Measurements from ENCODE around the gene MCF2L. TPM values are rescaled to one million over a fixed set of nuclear protein-coding genes. Genes with fewer than 3 reads are reported as not detected.

Gene MCF2L
- polyA plus RNA-seq, 2 of the 4 experiments (the other 2 are of a cell fraction), result 0.36 to 0.92 TPM

DNA sequence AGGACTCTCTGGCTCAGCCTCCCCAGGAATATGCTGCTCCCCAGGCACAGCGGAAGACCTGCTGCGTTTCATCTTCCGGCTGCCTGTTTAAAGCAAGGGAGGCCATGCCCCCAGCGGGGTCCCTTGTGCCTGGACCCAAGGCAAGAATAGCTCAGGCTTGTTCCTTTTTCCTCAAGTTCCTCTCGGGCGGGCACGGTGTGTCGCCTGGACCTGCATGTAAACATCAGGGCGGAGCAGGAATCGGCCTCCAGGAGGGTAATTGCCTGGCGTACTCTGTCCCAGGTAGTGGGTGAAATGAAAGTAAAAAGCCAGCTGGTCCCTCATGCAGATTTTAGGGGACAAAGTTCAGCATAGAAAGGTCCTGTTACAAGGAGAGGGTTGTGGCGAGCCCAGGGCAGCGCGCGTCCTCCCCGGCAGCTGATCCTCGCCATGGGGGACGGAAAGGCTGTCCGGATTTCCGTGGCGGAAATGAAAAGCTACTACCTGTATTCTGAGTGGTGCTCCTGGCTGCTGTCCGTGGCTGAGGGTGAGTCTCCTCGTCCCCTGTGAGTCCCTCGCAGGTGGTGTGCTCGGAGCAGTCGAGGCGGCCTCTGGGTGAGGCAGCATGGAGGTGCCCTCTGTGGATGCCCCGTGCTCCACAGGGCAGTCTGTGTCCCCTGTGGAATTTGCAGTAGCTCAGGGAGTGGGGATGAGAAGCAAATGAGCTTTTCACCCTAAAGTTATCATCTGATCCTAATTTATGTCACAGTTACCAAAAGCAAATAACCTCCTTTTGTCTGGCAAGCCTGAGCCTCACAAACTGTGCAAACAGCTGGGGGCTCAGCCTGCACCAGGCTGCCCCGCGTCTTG is 16.2 kb downstream of the MCF2L start:
- no peak for ATAC-seq
- no peak overlapping the region for H3K4me3 ChIP-seq
- FAIRE-seq, result no peak
- 64% methylated on average over 17 of the region's 30 CpGs for WGBS (ENCODE audit: missing lambda C conversion rate)
- TF ChIP-seq, protein P1, sequence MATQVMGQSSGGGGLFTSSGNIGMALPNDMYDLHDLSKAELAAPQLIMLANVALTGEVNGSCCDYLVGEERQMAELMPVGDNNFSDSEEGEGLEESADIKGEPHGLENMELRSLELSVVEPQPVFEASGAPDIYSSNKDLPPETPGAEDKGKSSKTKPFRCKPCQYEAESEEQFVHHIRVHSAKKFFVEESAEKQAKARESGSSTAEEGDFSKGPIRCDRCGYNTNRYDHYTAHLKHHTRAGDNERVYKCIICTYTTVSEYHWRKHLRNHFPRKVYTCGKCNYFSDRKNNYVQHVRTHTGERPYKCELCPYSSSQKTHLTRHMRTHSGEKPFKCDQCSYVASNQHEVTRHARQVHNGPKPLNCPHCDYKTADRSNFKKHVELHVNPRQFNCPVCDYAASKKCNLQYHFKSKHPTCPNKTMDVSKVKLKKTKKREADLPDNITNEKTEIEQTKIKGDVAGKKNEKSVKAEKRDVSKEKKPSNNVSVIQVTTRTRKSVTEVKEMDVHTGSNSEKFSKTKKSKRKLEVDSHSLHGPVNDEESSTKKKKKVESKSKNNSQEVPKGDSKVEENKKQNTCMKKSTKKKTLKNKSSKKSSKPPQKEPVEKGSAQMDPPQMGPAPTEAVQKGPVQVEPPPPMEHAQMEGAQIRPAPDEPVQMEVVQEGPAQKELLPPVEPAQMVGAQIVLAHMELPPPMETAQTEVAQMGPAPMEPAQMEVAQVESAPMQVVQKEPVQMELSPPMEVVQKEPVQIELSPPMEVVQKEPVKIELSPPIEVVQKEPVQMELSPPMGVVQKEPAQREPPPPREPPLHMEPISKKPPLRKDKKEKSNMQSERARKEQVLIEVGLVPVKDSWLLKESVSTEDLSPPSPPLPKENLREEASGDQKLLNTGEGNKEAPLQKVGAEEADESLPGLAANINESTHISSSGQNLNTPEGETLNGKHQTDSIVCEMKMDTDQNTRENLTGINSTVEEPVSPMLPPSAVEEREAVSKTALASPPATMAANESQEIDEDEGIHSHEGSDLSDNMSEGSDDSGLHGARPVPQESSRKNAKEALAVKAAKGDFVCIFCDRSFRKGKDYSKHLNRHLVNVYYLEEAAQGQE (IDR thresholded peaks at IDR 0.05), result no peak
- TF ChIP-seq RARB (CRISPR knock-in tag; IDR thresholded peaks at IDR 0.05) (no peak), CHD2 (IDR thresholded peaks at IDR 0.05; ENCODE audit: low read length, partially characterized antibody) (no peak), KDM5A (IDR thresholded peaks at IDR 0.05) (no peak), JUN (IDR thresholded peaks at IDR 0.05) (no peak), POLR2AphosphoS2 (conservative IDR thresholded peaks at IDR 0.05; ENCODE audit: low read length) (no peak), CEBPB (IDR thresholded peaks at IDR 0.05) (no peak), ZC3H11A (IDR thresholded peaks at IDR 0.05) (no peak), NR3C1 (IDR thresholded peaks at IDR 0.05) (no peak), RNF2 (IDR thresholded peaks at IDR 0.05; ENCODE audit: borderline replicate concordance, low read depth) (no peak), NFE2L2 (conservative IDR thresholded peaks at IDR 0.05; ENCODE audit: low read length) (no peak), FOSL2 (IDR thresholded peaks at IDR 0.05) (no peak), FOSL2 (CRISPR knock-in tag; IDR thresholded peaks at IDR 0.05) (no peak), EP300 (IDR thresholded peaks at IDR 0.05) (no peak), BHLHE40 (IDR thresholded peaks at IDR 0.05; ENCODE audit: low read depth, low read length) (no peak), TP53 (CRISPR knock-in tag; IDR thresholded peaks at IDR 0.05) (no peak), CBX2 (IDR thresholded peaks at IDR 0.05; ENCODE audit: borderline replicate concordance, low read depth) (no peak), KDM1A (IDR thresholded peaks at IDR 0.05; ENCODE audit: low read depth) (no peak), RFX5 (IDR thresholded peaks at IDR 0.05) (no peak), NPAS2 (CRISPR knock-in tag; IDR thresholded peaks at IDR 0.05; ENCODE audit: borderline replicate concordance) (no peak)
- TF ChIP-seq, protein P2, sequence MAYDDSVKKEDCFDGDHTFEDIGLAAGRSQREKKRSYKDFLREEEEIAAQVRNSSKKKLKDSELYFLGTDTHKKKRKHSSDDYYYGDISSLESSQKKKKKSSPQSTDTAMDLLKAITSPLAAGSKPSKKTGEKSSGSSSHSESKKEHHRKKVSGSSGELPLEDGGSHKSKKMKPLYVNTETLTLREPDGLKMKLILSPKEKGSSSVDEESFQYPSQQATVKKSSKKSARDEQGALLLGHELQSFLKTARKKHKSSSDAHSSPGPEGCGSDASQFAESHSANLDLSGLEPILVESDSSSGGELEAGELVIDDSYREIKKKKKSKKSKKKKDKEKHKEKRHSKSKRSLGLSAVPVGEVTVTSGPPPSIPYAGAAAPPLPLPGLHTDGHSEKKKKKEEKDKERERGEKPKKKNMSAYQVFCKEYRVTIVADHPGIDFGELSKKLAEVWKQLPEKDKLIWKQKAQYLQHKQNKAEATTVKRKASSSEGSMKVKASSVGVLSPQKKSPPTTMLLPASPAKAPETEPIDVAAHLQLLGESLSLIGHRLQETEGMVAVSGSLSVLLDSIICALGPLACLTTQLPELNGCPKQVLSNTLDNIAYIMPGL (CRISPR knock-in tag; IDR thresholded peaks at IDR 0.05; ENCODE audit: borderline replicate concordance), result no peak
- no peaks in the 10 kb centered on the region for H3K9me3 ChIP-seq
- no peak overlapping the region for H3K4me2 ChIP-seq
- no peaks in the 10 kb centered on the region for H3K4me1 ChIP-seq
- no peak overlapping the region for H3K27ac ChIP-seq
- no peak for DNase-seq (ENCODE audit: low read depth in 1 of 2, low spot score in 1 of 2)
- POLR2A ChIA-PET, result no interaction called here
- CTCF ChIA-PET, result interaction anchor here (1.2 to 1.3 kb wide), 2 partner anchors 16 to 43 kb away, joined by 3 to 4 read pairs; partner anchors contain the start of gene MCF2L

DNA sequence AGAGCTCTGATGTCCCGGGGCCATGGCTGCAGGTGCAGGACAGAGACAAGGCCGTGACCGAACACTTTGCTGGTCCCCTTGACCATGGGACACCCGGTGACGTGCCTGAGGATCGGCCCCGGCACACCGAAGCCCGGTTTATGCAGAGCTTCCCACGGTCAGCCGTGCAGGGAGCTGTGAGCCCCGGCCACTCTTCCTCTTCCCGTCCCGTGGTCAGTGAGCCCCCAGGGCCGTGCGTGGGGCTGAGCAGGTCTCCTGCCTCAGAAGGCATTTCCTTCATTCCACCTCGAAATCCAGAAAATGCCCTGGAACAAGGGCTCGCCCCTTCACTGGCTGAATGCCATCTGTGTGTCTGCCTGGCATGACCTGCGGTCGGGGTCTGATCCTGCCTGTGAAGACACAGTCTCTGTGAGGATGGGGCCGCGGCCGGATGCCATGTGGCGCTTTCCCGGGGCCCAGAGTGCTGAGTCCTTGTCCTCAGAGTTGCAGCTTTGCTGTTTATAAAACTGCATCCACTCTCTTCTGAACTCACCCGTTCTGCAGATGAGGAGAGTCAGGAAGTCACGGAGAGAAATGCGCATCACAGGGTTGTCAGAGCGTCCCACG is 16.9 kb downstream of the MCF2L start:
- no peak for TF ChIP-seq MAFK (IDR thresholded peaks at IDR 0.05; ENCODE audit: partially characterized antibody)

More for the DNA sequence above, 16.9 kb downstream of the MCF2L start:
- no peak for FAIRE-seq
- no peak for ATAC-seq
- ChIA-PET CTCF (interaction anchor here (1.3 kb wide), 1 partner anchor 17 kb away, joined by 3 read pairs; the partner anchor contains the start of gene MCF2L), POLR2A (no interaction called here)
- no peak overlapping the region for H3K4me2 ChIP-seq
- DNase-seq (ENCODE audit: low read depth in 1 of 2, low spot score in 1 of 2), result no peak
- H3K27ac ChIP-seq, result no peak overlapping the region
- H3K4me1 ChIP-seq, result no peaks in the 10 kb centered on the region
- H3K9me3 ChIP-seq, result no peaks in the 10 kb centered on the region
- H3K4me3 ChIP-seq, result no peak overlapping the region
- 66% methylated on average over 19 of the region's 30 CpGs for WGBS (ENCODE audit: missing lambda C conversion rate)

Data from A549 (cell line).